ENCODE measurements around the gene P2RY12.
"Not testable (repeated sequence)": the region's sequence is repeated elsewhere in the genome, so short reads cannot be mapped to it uniquely, and the experiment has no call there.

Gene P2RY12

DNA sequence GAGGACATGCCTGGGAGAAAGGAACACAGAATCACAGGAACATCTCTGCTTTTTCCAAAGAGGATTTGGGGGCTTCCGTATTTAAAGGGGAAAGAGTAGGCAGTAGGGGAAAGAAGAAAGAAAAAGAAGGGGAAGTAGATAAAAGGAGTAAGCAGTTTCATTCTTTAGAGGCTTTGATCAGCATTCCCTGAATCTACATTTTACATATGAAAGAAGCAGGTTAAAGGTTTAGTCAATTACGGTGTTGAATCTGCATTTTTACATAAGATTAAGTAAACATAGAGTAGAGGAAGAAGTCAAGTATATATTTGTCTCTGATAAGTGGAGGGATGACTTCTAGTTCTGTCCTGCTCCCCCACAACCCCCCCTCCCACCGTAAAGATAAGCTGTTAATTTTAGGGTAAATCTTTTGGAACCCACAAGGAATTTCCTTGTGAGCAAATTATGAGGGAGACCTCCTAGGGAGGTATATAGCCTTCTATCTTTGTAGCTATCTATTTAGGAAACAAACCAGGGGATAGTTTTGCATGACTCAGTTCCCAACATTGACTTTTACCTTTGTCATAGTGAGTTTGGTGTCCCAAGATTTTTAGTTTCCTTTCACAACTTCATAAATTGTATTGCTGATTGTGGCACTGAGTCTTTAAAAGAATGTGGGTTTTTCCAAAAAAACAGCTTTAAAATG lies 8.7 kb upstream of the P2RY12 start:
- DNase-seq (ENCODE audit: low read depth, low spot score) = peak; percentile 47

DNA sequence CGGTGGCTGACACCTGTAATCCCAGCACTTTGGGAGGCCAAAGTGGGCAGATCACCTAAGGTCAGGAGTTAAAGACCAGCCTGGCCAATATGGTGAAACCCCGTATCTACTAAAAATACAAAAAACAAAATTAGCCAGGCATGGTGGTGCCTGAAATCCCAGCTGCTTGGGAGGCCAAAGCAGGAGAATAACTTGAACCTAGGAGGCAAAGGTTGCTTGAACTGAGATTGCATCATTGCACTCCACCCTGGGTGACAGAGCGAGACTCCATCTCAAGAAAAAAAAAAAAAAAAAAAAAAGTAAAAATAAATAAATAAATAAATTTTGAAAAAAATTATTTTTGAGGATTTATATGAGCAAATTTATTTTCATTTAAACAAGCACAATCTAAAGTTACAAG lies 7.6 kb upstream of the P2RY12 start:
- DNase-seq (ENCODE audit: low read depth, low spot score) = not testable (repeated sequence)

DNA sequence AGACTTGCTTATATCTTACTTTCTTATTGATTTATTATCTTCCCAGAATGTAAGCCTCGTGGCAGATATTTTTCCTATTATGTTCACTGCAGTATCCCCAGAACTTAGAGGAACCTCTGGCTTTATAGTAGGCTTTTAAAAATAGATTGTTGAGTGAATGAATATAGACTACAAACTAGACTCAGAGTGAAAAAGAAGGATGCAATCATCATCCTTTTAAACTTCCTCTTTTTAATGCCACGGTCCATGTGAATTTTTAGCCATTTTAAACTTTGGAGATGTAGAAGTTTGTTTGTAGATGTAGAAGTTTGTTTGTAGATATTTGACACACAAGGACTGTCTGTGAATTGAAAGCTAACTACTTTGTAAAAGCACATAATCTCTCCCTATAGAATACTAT lies 7.2 kb upstream of the P2RY12 start:
- no peak for DNase-seq (ENCODE audit: low read depth, low spot score)

DNA sequence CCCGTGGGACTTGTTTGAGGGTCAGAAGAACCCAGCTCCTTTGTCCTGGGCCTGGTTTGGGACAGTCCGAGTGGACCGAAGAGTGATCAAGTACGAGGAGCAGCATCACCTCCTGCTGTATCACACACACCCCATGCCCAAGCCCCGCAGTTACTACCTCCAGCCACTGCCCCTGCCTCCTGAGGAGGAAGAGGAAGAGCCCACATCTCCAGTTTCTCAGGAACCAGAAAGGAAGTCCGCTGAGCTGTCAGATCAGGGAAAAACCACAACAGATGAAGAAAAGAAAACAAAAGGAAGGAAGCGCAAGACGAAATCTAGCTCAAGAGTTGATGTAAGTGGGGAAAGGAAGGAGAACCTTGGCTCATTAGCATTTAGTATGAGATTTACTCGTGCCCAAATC lies 3.3 kb upstream of the P2RY12 start:
- DNase-seq (ENCODE audit: low read depth, low spot score) = no peak

DNA sequence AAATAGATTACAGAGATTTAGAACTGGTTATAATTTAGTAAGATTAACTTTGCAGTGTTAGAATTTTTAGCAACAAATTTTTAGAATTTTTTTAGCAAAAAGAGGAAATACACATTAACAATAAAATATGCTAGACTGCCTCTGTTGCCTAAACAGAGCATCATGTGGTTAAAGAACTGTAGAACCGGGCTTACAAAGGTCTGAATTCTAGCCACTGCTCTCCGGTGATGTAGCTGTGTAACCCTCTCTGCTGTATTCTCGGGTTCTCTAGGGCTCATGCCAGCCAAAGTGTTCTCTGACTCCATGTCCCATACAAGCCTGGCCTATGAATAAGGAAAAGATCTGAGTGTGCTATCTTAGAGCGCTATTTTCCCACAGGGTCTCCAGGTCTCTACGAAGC lies 2.9 kb upstream of the P2RY12 start:
- DNase-seq (ENCODE audit: low read depth, low spot score) = no peak

DNA sequence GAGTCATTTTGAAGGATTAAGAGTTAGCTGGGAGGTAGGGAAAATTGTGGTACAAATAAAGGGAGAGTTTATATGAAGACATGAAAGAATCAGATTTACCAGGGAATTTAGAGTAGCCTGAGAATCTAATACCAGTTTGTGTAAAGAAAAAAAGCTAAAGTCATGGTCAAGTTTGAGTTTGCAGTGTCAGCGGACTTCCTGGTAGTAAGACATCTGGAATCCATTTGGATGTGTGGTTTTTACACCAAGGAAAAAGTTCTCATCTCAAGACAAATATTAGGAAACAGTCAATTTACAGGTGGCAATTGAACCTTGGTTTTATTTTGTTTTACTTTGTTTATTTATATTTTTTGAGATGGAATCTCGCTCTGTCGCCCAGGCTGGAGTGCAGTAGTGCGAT lies 1.5 kb upstream of the P2RY12 start:
- DNase-seq (ENCODE audit: low read depth, low spot score) = no peak

DNA sequence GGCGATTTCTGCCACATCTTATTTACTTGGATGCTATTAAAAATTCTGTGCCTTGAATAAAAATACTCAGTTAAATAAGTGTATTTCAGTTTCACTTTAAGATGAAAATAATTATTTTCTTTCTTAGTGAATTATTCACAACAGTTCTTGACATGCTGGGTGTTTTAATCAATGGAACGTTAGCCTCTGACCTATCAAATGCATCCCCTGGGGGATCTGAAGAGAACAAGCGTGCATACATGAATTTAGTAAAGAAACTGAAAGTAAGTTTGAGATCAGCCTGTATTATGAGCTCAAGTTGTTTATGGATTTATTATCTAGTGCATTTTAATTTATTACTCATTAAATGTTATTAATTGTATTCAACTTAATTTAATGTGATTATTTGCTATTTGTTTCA lies 597 bp downstream of the P2RY12 start:
- DNase-seq (ENCODE audit: low read depth, low spot score) = no peak

DNA sequence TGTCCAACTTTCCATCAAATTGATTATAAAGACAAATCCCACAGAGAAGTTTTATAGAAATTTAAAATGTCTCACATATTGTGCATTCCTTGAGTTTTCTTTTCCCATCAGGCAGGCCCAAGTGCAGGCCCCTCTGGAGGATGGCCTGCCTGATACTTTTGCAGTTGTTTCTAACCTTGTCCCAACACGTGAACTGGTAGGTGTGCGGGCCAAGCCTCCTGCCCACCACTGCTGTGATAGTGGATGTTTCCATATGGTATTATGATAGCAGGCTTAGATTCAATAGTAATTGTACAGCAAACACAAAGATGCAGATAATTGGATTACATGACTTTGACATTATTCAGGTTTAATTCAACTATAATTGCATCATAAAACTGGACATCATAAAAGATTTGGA lies 1.4 kb downstream of the P2RY12 start:
- DNase-seq (ENCODE audit: low read depth, low spot score) = no peak

DNA sequence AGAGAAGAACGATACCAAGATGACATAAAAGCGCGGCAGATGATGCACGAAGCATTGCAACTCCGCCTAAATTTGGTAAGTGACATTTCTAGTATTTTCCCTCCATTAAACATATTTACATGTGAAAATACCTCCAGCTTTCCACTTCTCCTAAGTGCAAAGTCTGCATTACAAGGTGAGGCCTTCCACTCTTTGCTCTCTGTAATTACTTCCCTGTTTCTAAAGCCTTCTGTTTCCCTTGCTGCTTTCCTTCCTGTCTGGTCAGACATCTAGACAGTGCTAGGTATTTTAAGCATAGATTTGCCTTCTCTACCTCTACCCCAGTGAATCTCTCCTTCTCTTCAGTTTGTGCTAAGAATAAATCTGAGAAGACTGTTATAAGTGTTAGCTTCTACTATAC lies 1.9 kb downstream of the P2RY12 start:
- no peak for DNase-seq (ENCODE audit: low read depth, low spot score)

DNA sequence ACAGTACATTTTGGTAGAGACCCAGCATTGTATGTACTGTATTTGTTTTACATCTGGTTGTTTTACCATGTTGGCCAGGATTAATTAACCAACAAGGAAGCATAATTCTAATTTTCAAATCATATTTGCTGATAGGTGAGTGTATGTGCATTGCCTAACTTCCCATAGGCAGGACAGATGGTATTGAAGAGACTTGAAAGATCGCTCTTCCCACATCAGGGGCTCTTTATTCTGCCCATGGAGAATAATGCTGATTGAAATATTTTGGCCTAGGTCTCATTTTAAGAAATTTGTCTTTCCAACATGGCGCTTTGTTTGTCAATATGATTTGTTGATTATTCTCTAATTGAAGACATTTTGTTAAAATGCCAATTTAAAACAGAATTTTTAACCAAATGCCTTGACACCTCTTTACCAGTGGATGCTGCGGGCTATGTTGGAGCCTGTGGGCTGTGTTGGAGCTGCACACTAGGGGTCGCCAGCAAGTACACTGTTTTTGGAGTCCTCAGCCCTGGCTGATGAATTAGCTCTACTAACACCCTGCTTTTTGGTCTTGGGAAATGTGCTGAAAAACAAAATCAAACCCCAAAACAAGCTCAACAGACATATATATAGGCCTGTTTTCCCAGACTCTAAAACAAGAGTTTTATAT lies 5.3 kb downstream of the P2RY12 start:
- no peak for DNase-seq (ENCODE audit: low read depth, low spot score)

DNA sequence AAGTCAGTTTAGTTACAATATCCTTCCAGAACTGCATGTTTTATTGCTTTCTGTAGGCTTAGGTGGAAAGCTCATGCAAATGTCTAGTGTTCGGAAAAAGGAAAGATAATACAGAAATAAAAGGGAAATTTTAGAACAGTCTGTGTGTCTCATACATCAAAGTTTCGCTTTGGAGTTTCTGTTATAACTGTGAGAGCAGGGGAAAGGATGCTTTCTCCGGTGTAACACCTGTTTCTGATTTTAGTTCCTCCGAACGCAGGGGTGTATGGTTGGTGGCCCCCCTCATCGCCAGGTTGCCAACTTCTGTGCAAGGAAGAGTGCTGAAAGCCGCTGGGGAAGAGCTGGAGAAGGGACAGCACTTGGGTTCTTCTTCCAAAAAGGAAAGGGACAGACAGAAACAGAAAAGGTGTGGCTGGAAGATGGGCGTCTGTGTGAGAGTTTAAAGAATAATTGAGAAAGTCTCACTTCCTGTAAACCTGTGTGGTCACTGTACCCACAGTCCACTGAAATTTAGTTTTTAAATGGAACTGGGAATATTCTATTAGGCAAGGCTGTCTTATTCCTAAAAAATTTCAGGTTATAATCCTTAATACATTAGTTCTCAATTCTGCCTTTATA lies 6.7 kb downstream of the P2RY12 start:
- DNase-seq (ENCODE audit: low read depth, low spot score) = no peak

DNA sequence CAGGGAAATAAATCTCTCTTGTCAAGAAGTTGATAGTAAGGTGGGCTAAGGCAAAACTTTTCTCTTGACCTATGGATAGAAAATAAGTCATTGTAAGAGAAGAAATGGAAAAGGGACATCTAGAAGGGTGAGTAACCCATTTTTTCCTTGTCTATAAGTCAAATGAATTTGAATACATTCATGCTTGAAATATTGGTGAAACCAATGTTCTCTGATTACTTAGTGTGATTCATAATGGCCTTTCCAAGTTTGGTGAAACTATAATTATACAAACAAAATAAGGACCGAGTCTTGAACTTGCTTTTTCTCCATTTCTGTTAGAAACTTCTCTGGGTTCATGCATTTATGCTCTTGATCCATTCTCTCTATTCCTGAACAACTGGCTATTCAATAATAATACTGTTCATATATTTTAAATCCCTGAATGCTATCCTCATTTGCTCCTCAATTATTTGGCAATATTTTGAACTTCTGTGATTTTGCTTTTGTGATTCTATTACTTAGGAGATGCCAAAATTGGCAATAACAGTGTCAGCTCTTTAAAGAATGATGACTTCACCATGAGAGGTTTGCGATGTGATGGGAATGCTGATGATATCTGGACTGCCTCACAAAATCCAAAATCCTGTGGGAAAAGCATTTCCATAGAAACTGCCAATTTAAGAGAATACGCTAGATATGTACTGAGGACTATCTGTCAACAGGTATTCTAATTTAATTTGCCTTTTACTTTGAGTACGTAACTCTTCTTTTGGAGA lies 12.3 kb downstream of the P2RY12 start:
- no peak for DNase-seq (ENCODE audit: low read depth, low spot score)

DNA sequence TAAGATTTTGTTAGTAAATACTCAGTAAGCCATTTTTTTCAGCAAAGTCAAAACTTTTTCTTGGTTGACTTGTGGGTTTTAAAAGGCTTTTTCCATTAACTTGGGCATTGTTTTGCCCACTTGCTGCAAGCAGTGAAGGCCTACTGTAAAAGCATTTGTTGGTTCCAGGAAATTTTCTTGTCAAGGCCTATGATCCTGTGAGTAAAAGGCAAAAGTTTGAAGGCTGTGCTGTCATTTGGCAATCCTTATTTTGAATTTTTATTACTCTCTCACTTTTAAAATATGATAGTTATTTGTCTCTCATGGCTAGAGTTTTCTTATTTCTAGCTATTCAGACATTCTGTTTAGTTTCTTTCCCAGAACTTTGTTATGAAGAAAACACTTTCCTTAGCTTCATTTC lies 13.0 kb downstream of the P2RY12 start:
- DNase-seq (ENCODE audit: low read depth, low spot score) = no peak

DNA sequence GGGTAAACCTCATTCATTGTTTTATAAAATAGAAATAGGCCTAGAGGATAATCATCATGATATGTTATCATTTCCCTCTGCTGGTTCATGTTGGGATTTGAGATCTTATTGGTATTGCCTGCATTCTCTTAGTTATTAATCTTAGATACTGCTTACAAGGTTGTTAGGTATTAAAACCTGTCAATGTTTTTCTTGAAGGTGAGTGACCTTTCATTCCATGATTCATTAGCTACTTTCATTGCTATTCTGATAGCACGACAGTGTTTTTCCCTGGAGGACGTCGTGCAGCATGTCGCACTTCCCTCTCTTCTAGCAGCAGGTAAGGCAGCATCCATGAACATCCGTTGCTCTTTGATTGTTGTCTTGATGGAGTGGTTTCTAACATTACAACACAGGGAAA lies 17.1 kb downstream of the P2RY12 start:
- no peak for DNase-seq (ENCODE audit: low read depth, low spot score)

DNA sequence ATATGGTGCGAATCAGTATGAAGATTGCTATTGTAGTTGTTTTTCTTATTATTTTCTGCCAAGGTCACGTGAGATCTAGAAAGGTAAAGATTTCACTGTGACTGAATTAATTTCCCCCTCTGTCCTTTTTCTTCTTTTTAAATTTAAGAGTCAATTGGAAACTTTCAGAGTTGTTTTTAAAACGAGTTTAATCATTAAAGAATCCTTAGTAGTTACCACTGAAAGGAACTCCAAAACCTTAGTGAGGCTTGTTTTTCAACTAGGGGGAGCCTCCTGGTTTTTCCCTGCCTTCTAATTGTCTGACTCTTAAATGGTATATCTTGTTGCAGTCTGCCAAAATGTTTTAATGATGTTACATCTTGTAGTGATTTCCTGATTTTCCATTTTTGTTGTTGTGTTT lies 17.6 kb downstream of the P2RY12 start:
- DNase-seq (ENCODE audit: low read depth, low spot score) = no peak

DNA sequence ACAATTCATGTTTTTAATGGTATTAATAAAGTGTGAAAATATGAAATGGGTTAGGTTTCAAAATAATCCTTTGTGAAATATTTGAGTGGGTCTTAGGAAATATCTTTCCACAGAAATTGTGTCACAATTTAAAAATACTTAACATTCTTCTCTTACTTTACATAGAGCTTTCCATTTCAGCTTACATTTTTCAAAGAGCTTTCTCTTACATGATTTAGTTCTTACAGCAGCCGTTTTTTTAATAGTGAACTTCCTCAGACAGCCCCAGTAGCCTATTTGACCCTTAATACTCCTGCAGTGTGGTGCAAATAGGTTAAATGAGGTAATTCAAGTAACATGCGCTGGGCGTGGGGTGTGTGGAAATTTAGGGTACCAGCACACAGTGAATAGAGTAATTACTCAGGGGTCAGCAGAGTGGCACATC lies 21.8 kb downstream of the P2RY12 start:
- DNase-seq (ENCODE audit: low read depth, low spot score) = no peak

DNA sequence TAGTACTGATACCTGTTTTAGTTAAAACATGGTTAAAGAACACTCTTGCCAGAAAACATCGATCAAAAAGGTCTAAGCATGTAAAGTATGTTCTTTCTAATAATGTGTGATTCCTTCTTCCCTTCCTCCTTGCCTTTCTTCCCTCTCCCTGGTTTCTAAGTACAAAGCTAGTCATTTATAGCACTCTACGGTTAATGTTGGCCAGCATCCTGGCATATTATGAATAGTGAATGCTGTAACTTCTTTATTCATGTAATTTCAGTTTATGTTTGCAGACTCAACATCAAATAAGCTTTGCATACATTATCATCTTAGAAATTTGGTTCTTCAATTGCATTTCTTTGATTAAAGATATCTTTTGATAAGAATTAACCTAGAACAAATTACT lies 27.1 kb downstream of the P2RY12 start:
- no peak for DNase-seq (ENCODE audit: low read depth, low spot score)

DNA sequence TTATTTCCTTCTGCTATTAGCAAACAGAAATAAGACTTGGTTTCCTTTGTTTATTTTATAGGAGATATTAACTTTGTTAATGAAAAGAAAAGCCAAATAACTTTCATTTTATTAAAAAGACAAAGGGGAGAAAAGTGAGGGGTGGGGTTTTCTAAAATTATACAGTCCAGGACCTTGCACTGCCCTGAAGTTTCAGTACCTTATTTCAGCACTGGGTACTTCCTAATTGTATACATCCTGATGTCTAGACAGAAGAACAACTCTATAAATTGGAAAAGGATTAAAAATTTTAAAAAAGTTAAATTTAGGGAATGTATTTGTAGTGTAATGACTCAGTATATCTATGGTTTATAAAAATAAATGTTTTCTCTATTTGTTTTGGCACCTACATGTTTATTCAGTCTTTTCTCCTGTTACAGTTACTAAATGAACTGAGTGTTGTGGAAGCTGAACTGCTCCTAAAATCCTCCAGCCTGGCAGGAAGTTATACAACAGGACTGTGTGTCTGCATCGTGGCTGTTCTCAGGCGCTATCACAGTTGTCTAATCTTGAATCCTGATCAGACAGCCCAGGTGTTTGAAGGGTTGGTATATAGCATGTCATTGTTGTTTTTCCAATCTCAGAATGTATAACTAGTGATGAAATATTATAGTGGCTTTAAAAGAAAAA lies 27.6 kb downstream of the P2RY12 start:
- DNase-seq (ENCODE audit: low read depth, low spot score) = no peak

DNA sequence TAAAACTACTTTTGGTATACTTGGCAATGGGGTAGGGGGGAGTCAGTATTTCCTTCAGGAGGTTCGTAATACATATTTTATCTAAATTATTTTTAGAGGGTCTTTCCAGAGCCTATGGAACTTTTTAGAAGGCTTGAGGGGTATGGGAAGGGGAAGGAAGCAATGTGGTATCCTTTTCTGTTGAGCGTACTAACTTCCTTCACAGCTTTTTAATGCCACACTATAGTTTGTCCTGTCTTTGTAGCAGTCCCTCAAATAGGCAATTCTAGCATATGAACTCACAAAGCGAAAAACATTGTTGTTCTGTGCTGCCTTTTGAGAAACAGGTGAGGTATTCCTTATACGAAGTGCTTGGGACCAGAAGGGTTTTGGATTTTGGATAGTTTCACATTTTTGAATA lies 32.9 kb downstream of the P2RY12 start:
- DNase-seq (ENCODE audit: low read depth, low spot score) = no peak

DNA sequence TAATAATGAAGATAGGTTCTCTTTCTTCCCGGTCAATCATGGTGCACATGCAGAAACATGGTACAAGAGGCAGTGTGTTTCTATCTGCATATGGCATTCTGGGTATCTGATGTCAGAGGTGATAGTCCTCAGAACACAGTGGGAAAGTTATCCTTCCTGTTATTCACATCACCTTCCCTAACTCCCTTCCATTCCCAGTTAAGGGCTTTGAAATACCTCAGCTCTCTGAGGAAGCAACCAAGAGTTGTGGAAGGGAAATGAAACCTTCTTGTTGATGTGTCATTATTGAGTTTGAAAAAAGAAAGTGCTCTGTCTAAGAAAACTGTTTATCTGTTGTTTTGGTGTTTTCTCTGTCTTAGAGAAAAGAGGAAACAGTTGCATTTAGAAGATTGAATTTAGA lies 33.3 kb downstream of the P2RY12 start:
- no peak for DNase-seq (ENCODE audit: low read depth, low spot score)

DNA sequence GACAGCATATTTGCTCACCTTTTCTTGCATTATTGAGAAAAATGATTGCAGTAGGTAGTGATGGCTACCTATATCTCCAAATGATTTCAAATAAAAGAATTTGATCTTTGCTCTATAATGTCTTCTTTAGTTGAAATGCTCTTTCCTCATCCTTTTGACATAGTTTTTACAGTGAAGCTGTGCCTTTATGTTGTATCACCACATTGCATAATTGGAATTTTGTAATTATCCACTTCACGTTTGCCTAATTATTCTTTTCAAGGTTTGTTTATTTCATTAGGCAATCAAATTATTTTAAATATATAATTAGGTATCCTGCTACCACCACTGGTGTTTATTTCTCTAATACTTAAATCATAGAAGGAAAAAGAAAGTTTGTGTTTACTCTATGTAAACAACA lies 33.9 kb downstream of the P2RY12 start:
- DNase-seq (ENCODE audit: low read depth, low spot score) = no peak

DNA sequence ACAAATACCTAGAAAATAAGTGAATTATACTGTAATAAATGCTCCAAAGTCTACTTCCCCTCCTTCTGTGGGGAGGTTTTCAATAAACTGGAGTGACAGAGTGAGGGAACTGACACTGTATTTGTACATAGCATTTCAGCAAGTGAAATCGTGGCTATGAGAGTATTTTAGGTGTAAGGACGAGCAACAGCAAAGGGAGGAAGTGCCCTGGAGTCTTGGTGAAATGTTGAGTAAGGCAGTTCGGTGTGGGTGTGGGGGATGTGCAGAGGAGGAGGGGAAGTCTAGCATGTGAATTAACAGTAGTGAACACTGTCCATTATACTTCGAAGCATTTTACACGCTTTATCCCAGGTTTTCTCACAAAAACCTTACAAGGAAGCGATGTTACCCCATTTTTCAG lies 37.1 kb downstream of the P2RY12 start:
- DNase-seq (ENCODE audit: low read depth, low spot score) = no peak
